Activated CD4-positive, alpha-beta T cell treated with anti-CD3 and anti-CD28 coated beads, Interleukin-2, amount 10 ng/mL, durations not matched to agents 7 days and 5 days (primary cell): ENCODE results near the gene LTBP4. TPM values are rescaled to one million over a fixed set of nuclear protein-coding genes. Genes with fewer than 3 reads are reported as not detected.
"Not testable (repeated sequence)": the region's sequence is repeated elsewhere in the genome, so short reads cannot be mapped to it uniquely, and the experiment has no call there.

Experiments used
- CTCF ChIA-PET: fragments of 350-600 bp; sonication (Branson Sonifier 250); formaldehyde crosslinking; loops from one replicate; lab custom pipeline; 2021; ENCODE audit warnings: antibody characterized with exemption; lab: Charles Lee
- POLR2A ChIA-PET: fragments of 350-600 bp; sonication (Branson Sonifier 250); formaldehyde crosslinking; loops from one replicate; lab custom pipeline; 2021; ENCODE audit warnings: antibody characterized with exemption; lab: Charles Lee
- DNase-seq: peaks from one replicate; pipeline ENCODE4 v3.0.0-alpha.2; 2020
- H3K27ac Mint-ChIP-seq: one replicate; pipeline ENCODE4 v1.8.0; 2021; ENCODE audit warnings: mild to moderate bottlenecking, moderate library complexity, mixed read lengths
- H3K27me3 Mint-ChIP-seq: one replicate; pipeline ENCODE4 v1.8.0; 2021; ENCODE audit warnings: mixed read lengths
- H3K36me3 Mint-ChIP-seq: one replicate; pipeline ENCODE4 v1.8.0; 2021; ENCODE audit warnings: low read depth, mixed read lengths
- H3K4me1 Mint-ChIP-seq: one replicate; pipeline ENCODE4 v1.8.0; 2021; ENCODE audit warnings: mixed read lengths
- H3K4me3 Mint-ChIP-seq: one replicate; pipeline ENCODE4 v1.8.0; 2021; ENCODE audit warnings: mild to moderate bottlenecking, moderate library complexity, mixed read lengths
- H3K9me3 Mint-ChIP-seq: one replicate; pipeline ENCODE4 v1.8.0; 2021; ENCODE audit warnings: mixed read lengths
- total RNA-seq, 2 experiments: library from RNA; stranded (reverse); gene quantifications; one replicate each; pipeline ENCODE4 v1.2.3, GENCODE V29; 2021

LTBP4 gene
- total RNA-seq, 2 experiments from 2014 or later, result 71.3 to 75.7 TPM

- CTCF ChIA-PET, result interaction anchor here (1.0 kb wide), 1 partner anchor 164 kb away, joined by 5 read pairs; no protein-coding TSS in a partner anchor
- peaks cover 5% of the 10 kb centered on the region for H3K27me3 Mint-ChIP-seq
- H3K36me3 Mint-ChIP-seq, result peaks cover 22% of the 10 kb centered on the region
- no peak overlapping the region for H3K4me3 Mint-ChIP-seq
- no peak for DNase-seq
- no peaks in the 10 kb centered on the region for H3K9me3 Mint-ChIP-seq
- peaks cover 24% of the 10 kb centered on the region for H3K4me1 Mint-ChIP-seq
- no peak overlapping the region for H3K27ac Mint-ChIP-seq
- POLR2A ChIA-PET, result no interaction called here
Measured at GRCh38 chr19:40590464-40591265, 10.5 kb upstream of the LTBP4 start.

GRCh38 chr19:40591724-40592123 is 9.4 kb upstream of the LTBP4 start:
- H3K4me1 Mint-ChIP-seq, result peaks cover 17% of the 10 kb centered on the region
- CTCF ChIA-PET, H3K27ac Mint-ChIP-seq, H3K4me3 Mint-ChIP-seq, DNase-seq, POLR2A ChIA-PET, H3K9me3 Mint-ChIP-seq: not testable (repeated sequence)
- H3K27me3 Mint-ChIP-seq, result peaks cover 10% of the 10 kb centered on the region
- H3K36me3 Mint-ChIP-seq, result peaks cover 15% of the 10 kb centered on the region

- Mint-ChIP-seq H3K36me3 (peaks cover 10% of the 10 kb centered on the region), H3K9me3 (no peaks in the 10 kb centered on the region), H3K27ac (no peak overlapping the region), H3K4me3 (no peak overlapping the region), H3K4me1 (peaks cover 17% of the 10 kb centered on the region), H3K27me3 (peaks cover 10% of the 10 kb centered on the region)
- CTCF ChIA-PET, result no interaction called here
- POLR2A ChIA-PET, result no interaction called here
- peak; percentile 35 for DNase-seq
Measured at GRCh38 chr19:40592170-40592569, 9.0 kb upstream of the LTBP4 start.

GRCh38 chr19:40594255-40594654 is 6.9 kb upstream of the LTBP4 start:
- Mint-ChIP-seq H3K27me3 (peaks cover 26% of the 10 kb centered on the region), H3K4me3 (no peak overlapping the region), H3K27ac (no peak overlapping the region), H3K9me3 (no peaks in the 10 kb centered on the region), H3K36me3 (peaks cover 5% of the 10 kb centered on the region), H3K4me1 (peaks cover 33% of the 10 kb centered on the region)
- CTCF ChIA-PET, result interaction anchor here (0.9 to 1.6 kb wide), 2 partner anchors 15 to 27 kb away, joined by 3 read pairs; no protein-coding TSS in a partner anchor
- no peak for DNase-seq
- POLR2A ChIA-PET, result no interaction called here

- Mint-ChIP-seq H3K9me3 (no peaks in the 10 kb centered on the region), H3K36me3 (peaks cover 5% of the 10 kb centered on the region), H3K4me1 (peaks cover 37% of the 10 kb centered on the region), H3K27me3 (peaks cover 31% of the 10 kb centered on the region), H3K27ac (no peak overlapping the region), H3K4me3 (no peak overlapping the region)
- POLR2A ChIA-PET, result no interaction called here
- no peak for DNase-seq
- CTCF ChIA-PET, result interaction anchor here (0.9 kb wide), 1 partner anchor 27 kb away, joined by 3 read pairs; no protein-coding TSS in a partner anchor
Measured at GRCh38 chr19:40594657-40595091, 6.5 kb upstream of the LTBP4 start.

- DNase-seq, result no peak
- no peaks in the 10 kb centered on the region for H3K9me3 Mint-ChIP-seq
- CTCF ChIA-PET, result interaction anchor here (2.0 kb wide), 1 partner anchor 132 kb away, joined by 8 read pairs; the partner anchor contains the start of gene BLVRB
- peaks cover 43% of the 10 kb centered on the region for H3K27me3 Mint-ChIP-seq
- H3K4me3 Mint-ChIP-seq, result no peak overlapping the region
- H3K4me1 Mint-ChIP-seq, result peaks cover 47% of the 10 kb centered on the region
- no peak overlapping the region for H3K27ac Mint-ChIP-seq
- peaks cover 2% of the 10 kb centered on the region for H3K36me3 Mint-ChIP-seq
- POLR2A ChIA-PET, result no interaction called here
Measured at GRCh38 chr19:40596608-40597328, 4.4 kb upstream of the LTBP4 start.

GRCh38 chr19:40597329-40597838 is 3.8 kb upstream of the LTBP4 start:
- H3K27ac Mint-ChIP-seq, result no peak overlapping the region
- POLR2A ChIA-PET, result no interaction called here

GRCh38 chr19:40598121-40598917 is 2.9 kb upstream of the LTBP4 start:
- DNase-seq, result peak; percentile 84
- ChIA-PET POLR2A (no interaction called here), CTCF (interaction anchor here (0.5 to 2.0 kb wide), 13 partner anchors 9 to 1643 kb away, joined by 3 to 8 read pairs (median 3); partner anchors contain the start of gene BLVRB)
- H3K9me3 Mint-ChIP-seq, result no peaks in the 10 kb centered on the region
- peaks cover 60% of the 10 kb centered on the region for H3K4me1 Mint-ChIP-seq
- no peak overlapping the region for H3K27ac Mint-ChIP-seq
- peaks cover 51% of the 10 kb centered on the region for H3K27me3 Mint-ChIP-seq
- no peaks in the 10 kb centered on the region for H3K36me3 Mint-ChIP-seq
- H3K4me3 Mint-ChIP-seq, result no peak overlapping the region

More at GRCh38 chr19:40597329-40597838, 3.8 kb upstream of the LTBP4 start:
- H3K27me3 Mint-ChIP-seq, result peaks cover 47% of the 10 kb centered on the region
- CTCF ChIA-PET, result interaction anchor here (0.5 to 2.0 kb wide), 5 partner anchors 8 to 1189 kb away, joined by 3 to 8 read pairs (median 3); partner anchors contain the start of gene BLVRB
- H3K36me3 Mint-ChIP-seq, result no peaks in the 10 kb centered on the region
- H3K4me3 Mint-ChIP-seq, result no peak overlapping the region
- H3K4me1 Mint-ChIP-seq, result peaks cover 51% of the 10 kb centered on the region
- DNase-seq, result no peak
- no peaks in the 10 kb centered on the region for H3K9me3 Mint-ChIP-seq

- H3K36me3 Mint-ChIP-seq, result no peaks in the 10 kb centered on the region
- H3K4me3 Mint-ChIP-seq, result no peak overlapping the region
- no peaks in the 10 kb centered on the region for H3K9me3 Mint-ChIP-seq
- ChIA-PET CTCF (interaction anchor here (0.5 to 2.0 kb wide), 10 partner anchors 11 to 294 kb away, joined by 3 to 8 read pairs (median 3); partner anchors contain the start of gene BLVRB), POLR2A (no interaction called here)
- H3K27me3 Mint-ChIP-seq, result peaks cover 51% of the 10 kb centered on the region
- no peak overlapping the region for H3K27ac Mint-ChIP-seq
- H3K4me1 Mint-ChIP-seq, result peaks cover 66% of the 10 kb centered on the region
- no peak for DNase-seq
Measured at GRCh38 chr19:40598918-40599307, 2.3 kb upstream of the LTBP4 start.

GRCh38 chr19:40599331-40599901 is 1.8 kb upstream of the LTBP4 start:
- ChIA-PET POLR2A (no interaction called here), CTCF (interaction anchor here (0.5 to 1.5 kb wide), 6 partner anchors 22 to 294 kb away, joined by 3 to 4 read pairs (median 4); no protein-coding TSS in a partner anchor)
- peak; percentile 24 for DNase-seq
- Mint-ChIP-seq H3K4me3 (no peak overlapping the region), H3K36me3 (no peaks in the 10 kb centered on the region), H3K27ac (no peak overlapping the region), H3K4me1 (peaks cover 66% of the 10 kb centered on the region), H3K9me3 (no peaks in the 10 kb centered on the region), H3K27me3 (peaks cover 51% of the 10 kb centered on the region)

- no peak for DNase-seq
- Mint-ChIP-seq H3K27ac (no peak overlapping the region), H3K9me3 (no peaks in the 10 kb centered on the region), H3K27me3 (peaks cover 50% of the 10 kb centered on the region), H3K4me3 (peak overlapping the region; percentile 6), H3K4me1 (peaks cover 66% of the 10 kb centered on the region), H3K36me3 (no peaks in the 10 kb centered on the region)
- ChIA-PET POLR2A (no interaction called here), CTCF (interaction anchor here (1.1 to 1.5 kb wide), 3 partner anchors 23 to 295 kb away, joined by 3 to 4 read pairs (median 3); no protein-coding TSS in a partner anchor)
Measured at GRCh38 chr19:40599902-40600569, 1.1 kb upstream of the LTBP4 start.
